OCI-M1 (cell line): ENCODE results near the gene RHO.
"Not testable (repeated sequence)": the region's sequence is repeated elsewhere in the genome, so short reads cannot be mapped to it uniquely, and the experiment has no call there.

Source experiments
- DNase-seq: peaks from one replicate; lab custom pipeline; 2025; lab: John Stamatoyannopoulos, UW

The RHO gene

DNA sequence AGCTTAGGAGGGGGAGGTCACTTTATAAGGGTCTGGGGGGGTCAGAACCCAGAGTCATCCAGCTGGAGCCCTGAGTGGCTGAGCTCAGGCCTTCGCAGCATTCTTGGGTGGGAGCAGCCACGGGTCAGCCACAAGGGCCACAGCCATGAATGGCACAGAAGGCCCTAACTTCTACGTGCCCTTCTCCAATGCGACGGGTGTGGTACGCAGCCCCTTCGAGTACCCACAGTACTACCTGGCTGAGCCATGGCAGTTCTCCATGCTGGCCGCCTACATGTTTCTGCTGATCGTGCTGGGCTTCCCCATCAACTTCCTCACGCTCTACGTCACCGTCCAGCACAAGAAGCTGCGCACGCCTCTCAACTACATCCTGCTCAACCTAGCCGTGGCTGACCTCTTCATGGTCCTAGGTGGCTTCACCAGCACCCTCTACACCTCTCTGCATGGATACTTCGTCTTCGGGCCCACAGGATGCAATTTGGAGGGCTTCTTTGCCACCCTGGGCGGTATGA is at the start of gene RHO:
Gene RHO, plus strand, starts transcription at position 51 of the 512 bp plus-strand sequence. Its CDS starts 95 bp downstream, at position 146.
- DNase-seq, result no peak

DNA sequence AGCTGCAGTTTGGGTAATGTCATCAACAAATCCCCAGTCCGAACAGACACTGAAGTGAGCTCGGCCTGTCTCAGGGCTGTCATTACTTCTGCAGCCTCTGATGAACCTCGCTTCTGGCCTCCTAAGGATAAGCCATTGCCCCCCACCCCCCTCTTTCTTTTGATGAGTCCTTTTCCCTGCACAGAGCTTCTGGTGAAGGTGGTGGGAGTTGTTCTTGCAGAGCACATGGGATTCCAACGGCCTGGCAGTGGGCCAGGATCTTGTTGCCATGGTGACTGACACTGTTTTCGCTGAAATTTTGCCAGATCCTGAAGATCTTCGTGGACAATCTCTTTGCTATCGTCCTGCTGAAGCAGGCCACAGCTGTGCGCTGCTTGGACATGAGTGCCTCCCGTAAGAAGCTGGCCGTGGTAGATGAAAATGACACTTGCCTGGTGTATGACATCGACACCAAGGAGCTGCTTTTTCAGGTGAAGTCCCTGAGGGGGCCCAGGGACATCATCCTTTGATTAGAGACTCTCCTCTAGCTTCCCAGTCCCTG is 47.1 kb upstream of the RHO start:
- DNase-seq, result peak; percentile 12

DNA sequence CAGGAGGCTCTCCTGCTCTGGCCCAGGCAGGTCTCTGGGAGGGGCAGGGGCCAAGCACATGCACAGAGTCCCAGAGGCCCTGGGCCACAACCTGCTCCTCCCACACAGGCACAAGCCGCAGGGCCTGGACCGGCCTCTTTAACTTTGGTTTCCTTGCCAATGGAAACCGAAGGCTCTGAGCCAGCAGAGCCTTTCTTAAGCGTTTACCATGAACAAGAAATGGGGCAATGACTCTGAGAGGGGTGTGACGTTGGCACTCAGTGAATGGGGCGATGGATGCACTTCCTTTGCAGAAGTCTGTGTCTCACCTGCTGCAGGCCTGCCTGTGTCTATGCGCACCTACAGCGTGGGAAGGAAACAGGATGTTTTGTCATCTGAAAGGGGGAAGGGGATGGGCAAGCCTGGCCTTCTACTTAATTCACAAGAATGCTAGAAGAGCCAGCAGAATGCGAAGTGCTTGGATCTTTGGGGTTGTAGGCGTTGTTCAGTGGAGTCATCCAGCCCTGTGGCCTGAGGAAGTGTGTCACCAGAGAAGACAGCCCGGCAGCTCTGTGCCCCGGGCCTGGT is 46.6 kb upstream of the RHO start:
- no peak for DNase-seq

DNA sequence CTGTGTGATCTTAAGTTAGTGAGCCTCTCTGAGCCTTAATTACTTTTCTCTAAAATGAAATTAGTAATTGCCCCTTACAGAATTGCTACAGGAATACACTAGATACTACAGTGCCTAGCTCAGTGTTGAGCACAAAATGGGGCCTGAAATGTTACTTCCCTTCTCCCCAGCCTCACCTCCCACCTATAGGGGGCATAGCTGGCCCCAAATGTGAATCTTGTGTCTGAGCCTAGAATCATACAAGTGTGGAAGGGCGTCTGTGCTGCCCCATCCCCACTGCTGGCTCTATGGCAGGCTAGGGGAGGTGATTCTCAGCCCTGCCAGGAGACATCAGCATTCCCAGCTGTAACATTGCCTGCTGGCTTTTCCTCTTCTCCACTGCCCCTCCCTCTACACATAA is 45.7 kb upstream of the RHO start:
- peak; percentile 27 for DNase-seq

DNA sequence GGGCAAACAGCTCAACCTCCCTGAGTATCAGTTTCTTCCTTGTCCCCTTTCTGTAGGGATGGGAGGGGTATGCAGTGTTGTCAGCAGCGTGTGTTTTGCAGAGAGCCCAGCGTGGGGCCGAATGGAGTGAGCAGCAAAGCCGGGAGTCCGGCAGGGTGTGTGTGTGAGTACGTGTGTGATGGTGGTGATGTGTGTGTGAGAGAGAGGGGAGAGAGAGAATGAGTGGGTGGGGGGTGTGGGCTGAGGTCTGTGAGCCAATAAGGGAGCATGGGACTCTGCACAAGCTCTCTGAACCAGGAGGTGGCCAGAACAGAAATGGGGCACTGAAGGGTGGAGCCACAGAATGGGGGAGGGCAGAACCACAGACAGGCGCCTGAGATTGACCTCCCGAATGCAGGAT is 44.6 kb upstream of the RHO start:
- no peak for DNase-seq

DNA sequence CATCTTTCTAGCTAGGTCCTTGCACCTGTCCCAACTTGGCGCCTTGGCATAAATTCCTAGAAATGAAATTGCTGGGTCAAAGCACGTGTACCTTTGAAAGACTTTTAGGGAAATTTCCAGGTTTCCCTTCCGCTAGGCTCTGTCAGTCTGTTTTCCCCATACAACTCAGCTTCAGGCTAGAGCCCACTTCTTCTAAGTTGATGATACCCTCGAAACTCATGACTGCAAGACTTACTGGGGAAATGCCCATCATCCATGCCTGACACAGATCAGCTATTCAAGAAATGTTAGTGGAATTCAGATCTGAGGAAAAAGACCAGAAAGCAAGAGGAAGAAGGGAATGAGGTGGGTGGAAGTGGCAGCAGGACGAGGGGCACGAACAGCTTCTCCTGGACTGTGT is 43.3 kb upstream of the RHO start:
- not testable (repeated sequence) for DNase-seq

DNA sequence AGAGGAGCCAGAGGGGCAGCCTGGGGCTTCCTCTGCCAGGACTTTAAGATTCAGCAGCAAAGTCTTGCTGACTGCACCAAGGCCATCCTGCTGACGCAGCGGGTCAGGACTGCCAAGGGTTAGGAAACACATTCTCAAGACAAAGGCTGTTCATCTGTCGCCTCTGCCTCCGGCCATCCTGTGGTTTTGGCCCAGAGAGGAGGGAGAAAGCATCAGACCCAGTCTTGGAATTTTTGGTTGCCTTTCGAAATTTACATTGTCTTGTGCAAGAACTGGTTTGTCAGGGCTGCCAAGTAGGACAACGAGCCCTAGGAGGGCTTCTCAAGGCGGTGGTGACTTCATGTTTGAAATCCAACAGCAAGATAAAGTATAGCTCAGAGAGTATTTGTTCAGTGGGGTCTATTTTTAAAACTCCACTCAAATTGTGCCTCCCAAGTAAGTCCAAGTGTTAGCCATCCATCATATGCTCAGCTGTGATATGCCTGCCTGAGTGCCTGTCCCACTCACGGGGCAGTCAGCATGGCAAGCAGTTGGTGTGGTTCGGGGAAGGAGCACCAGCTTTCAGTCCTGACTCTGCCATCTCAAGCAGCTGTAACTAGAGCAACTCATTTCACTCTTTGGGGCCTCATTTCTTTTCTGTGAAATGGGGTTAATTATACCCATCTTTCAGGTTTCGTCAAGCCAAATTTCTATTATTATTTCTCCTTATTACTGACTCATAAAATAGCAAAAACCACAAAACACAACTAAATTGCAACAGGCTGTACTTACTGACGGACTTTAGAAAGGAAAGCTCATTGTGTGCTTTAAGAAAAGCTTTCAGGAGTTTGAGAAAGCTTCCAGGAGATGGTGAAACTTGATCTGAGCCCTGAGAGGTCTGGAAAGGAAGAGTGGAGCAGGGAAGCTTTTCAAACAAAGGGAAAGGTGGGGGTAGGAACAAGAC is 42.4 kb upstream of the RHO start:
- DNase-seq, result no peak

DNA sequence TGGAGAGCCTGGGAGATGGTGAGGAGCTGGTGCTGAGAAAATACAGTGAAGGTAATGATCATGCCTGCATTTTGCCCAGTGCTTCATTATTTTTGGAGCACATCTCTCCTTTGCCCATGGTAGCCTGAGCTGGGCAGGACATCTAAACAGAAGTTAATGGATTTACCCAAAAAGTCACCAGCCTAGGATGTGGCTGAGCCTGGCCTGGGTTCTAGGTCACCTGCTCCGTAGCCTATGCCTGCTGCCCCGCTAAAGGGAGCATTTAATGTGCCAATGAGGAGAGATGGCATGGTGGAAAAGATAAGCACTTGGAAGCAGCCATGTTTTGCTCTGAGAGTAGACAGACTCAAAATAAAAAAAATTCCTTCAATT is 41.8 kb upstream of the RHO start:
- no peak for DNase-seq

DNA sequence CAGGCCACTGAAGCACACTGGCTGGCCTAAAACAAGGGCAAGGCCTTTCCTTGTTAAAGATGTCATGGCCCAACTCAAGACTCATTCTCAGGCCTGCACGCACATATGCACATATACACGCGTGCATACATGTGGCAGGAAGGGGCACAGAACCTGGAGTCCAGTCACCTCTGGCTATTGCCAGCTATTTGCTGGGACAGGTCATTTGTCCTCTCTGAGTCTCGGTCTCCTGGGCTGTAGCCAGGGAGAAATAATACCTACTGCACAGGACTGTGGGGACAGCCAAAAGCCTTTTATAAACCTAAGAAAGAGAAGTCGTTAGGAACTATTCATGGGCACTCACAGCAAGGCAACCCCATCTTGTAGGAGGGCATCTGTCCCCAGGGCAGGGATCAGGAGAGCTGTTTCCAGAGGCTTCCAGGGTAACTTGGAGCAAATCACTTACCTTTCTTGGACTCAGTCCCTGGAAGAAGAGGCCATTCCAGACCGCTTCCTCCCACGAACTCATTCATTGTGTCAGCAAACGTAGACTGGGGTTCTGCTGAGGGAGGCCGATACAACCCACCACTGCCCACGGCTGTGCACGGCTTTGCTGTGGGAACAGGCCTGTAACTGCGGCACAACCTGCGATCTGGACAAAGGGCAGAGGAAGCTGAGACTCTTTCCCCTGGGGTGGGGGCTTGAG is 41.1 kb upstream of the RHO start:
- DNase-seq, result no peak

DNA sequence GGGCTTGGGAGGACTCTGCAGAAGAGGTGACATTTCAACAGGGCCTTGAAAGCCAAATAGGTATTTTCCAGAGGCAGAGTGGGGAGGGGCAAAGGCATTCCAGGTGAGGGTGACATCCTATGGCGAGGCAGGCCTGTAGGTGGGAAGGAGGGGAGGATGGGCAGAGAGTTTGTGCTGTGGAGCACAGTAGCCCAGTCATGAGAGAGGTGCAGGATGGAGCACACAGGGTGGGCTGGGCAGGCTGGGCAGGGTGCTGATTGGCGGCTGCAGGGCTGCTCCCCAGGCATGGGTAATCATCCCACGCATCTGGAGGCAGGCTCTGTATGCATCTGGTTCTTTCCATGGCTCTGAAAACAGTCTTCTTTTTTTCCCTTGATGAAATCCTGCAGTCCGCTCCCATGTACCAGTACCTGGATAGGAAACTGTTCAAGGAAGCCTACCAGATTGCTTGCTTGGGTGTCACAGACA is 40.5 kb upstream of the RHO start:
- DNase-seq, result not testable (repeated sequence)

DNA sequence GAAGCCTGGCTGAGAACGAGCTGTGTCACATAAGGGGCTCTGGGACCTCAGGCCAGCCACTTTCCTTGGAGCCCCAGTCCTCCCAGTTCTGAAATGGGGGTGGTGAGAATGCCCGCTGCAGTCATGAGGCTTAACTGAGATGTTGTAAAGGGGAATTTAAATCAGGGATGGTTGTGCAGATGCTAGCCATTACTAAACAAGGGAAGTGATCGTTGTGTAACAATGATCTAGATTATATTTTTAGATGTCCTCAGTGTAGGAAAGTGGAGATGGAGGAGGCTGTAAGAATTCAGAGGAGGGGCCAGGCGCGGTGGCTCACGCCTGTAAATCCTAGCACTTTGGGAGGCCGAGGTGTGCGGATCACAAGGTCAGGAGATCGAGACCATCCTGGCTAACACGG is 39.2 kb upstream of the RHO start:
- not testable (repeated sequence) for DNase-seq

DNA sequence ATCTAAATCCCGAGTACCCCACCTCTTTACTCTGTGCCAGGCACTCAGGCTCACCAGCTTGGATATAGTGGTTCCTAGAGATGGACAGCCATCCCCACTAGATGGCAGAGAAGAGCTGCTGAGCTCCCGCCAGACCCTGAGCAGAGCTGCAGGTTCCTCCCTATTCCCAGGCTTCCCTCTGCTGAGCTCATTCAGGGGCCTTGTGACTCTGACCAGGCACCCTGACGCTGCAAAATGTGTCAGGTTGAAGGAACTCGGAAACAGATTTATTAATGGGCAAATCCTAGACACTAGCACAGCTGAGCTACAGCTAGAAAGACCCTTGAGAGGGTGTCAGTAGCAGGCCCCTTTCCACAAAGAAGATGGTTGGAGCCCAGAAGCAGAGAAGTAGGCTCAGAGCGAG is 38.2 kb upstream of the RHO start:
- DNase-seq, result peak; percentile 90

DNA sequence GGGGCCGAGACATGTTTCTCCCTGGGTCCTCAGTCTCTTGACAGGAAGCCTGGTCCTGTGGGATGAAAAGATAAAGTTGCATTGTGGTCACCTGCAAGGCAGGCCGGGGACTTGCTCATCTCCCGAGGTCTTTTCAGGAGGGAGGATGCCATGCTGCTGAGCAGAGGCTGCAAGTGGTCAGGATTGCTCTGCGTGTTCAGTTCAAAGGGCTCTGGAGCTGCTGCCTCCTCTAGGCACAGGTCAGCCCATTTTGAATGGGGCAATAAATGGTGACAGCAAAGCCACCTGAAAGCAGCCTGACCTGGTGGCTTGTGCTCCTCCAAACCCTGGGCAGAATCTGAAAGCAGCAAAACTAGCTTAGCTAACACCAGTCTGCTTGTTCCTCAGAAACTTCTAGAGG is 37.4 kb upstream of the RHO start:
- not testable (repeated sequence) for DNase-seq

DNA sequence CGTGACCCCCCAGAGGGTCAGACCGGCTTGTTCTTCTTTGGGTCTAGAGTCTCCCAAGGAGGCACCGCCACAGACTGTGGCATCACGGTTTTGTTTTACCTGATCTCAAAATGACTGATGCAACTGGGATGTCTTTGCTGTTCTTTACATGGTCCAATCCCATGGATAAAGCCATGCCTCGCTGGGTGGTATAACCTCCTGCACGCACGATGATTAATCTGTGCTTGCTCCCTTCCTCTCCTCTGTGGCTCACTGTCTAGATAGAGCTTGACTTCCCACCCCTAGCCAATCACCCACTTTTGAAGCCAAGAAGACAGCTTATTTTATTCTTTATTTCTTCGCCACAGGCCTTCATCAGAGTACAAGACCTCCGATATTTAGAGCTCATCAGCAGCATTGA is 36.6 kb upstream of the RHO start:
- no peak for DNase-seq

DNA sequence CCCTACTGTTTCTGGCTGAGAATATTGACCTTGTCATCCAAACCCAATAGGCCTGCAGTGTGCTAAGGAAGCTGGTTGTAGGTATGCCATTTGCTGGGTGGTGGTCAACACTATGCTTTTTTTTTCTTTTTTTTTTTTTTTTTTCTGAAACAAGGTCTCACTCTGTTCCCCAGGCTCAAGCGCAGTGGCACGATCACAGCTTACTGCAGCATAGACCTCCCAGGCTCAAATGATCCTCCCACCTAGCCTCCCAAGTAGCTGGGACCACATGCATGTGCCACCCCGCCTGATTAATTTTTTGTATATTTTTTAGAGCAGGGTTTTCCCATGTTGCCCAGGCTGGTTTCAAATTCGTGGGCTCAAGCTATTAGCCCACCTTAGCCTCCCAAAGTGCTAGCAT is 35.7 kb upstream of the RHO start:
- no peak for DNase-seq

DNA sequence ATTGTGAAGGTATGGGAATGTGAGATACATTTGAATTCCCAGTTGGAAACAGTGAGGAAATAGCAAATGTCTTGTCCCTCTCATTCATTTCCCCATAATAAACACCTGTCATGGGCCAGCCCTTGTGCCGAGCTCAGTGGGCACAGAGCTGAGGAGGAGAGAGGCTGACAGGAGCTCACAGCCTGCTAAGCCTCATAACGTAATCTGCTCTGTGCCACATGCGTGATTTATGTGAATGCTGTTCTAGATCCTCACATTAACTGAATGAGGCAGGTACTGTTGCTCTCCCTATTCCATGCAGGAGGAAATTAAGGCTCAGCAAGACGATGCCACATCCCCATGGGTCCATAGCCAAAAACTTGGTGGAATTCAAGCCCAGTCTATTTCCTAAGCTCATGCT is 35.2 kb upstream of the RHO start:
- no peak for DNase-seq

DNA sequence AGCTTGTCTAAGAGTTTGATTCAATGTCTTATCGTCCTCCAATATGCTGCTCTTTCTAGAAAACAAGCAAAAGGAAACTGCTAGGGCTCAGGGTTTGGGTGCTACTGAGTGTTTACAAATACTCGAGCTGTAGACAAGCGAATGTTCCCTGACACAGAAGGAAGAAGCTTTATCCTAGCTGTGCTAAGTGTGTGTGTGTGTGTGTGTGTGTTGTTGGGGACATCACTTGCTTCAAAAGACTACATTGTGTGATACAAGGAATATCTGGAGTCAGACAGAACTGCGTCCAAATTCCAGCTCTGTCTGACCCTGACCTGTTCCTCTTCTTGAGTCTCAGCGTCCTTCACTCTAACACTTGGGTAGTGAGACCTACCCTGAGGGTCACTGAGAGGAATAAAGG is 33.9 kb upstream of the RHO start:
- DNase-seq, result not testable (repeated sequence)

DNA sequence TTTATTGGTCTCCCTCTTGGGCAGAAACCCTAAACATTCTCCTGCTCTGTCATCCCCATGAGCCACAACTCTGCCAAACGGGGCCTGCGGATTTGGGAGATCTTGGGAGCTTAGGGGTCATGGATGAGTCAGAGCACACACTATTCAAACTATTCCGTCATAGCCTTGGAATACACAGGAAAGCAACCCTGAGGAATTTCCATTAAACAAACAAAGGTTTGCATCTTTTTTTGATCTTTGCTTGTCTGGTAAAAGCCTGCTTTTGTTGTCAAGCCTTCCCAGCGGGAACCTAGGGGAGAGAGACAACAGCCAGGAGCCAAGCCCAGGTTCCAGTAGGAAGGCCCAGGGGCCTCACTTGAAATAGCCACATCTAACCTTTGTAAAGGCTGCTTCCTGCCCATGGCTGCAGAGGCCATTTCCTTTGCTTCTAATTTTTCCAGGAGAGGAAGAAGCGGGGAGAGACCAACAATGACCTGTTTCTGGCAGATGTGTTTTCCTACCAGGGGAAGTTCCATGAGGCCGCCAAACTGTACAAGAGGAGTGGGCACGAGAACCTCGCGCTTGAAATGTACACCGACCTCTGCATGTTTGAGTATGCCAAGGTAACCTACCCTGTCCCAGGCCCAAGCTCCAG is 33.3 kb upstream of the RHO start:
- not testable (repeated sequence) for DNase-seq

DNA sequence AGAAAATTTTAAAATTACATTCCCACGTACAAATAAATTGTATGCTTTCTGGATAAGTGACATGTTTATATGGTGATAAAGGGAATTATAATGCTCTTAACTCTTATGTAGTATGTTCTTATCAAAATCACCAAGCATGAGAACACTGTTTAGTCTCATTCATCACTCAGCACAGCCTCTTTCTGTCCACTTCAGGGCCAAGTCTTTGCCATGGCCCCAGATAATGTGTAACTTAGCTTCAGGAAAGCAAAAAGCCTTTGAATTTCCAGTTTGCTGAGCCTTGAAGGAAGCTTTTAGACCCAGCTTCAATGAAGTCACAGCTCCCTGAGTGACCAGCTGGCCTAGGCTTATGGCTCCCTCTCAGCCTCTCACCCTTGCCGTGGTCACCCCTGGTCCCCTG is 30.6 kb upstream of the RHO start:
- not testable (repeated sequence) for DNase-seq

DNA sequence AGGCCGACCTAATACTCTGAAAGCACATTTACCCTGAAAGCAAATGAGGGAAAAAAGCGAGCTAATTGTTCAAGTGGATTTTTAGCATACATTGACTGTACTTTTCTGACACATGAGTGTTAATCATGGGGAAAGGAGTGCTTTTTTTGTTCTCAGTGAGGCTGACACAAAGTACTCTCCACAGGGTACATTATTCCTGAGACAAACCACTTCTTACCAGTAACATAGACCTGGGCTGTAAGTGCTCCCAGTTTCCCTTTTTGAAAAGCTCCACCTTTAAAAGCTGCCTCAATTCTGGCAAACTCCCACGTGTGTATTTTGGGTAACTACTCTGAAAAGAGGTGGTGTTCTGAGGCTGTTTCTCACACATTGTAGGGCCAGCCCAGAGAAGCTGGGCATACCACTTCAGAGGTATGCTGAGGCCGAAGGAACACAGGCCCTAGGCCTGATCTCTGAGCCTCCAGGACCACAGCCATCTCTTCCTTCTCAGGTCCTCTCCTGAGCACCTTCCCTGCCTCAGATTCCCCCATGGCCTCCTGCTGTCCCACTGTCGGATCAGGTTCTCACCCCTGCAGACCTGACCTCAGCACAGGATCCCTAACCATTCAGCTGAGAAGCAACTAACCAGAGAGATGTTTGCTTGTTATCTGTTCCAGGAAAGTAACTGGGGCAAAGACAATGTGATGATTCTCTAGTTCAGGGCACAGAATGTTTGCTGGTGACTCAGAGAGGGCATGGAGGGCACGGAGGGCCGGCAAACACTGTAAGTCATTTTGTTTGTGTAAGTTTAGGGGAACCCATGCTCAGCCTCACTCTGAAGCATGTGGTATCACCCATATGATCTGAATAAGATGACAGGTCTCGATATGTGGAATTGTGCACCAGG is 29.6 kb upstream of the RHO start:
- DNase-seq, result not testable (repeated sequence)
